ENCODE results near the gene FOXD1. TPM values are rescaled to one million over a fixed set of nuclear protein-coding genes. Genes with fewer than 3 reads are reported as not detected.

FOXD1 gene
- total and polyA plus RNA-seq, 9 of the 15 experiments (the other 6 are each of a cell fraction or from before 2014, with no cell fraction given) = 0.03 to 0.40 (median 0.10) TPM; not detected in 4

DNA sequence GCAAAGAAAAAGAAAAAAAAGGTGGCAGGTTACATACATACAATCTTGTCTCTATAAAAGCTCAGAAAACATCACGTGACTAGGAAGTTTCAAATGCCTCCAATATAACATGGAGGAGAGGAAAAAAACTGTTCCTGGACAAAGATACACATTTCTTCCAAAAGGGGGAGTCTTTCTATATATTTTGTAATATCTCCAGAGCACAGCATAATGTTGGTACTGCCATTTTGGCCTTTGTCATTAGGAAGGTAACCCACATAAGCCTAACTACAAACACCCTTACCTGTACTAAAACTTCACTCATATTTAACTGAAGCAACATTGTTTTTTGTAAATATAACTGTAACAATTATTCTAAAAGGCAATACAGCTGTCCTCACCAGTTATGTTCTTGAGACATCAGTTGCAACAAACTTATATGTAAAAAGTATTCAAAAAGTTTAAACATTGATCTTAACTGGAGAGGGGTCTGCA, 48.4 kb upstream of the FOXD1 start:
- 0% methylated on average over 1 of the region's 1 CpG for WGBS (ENCODE audit: insufficient coverage, low coverage, missing lambda C conversion rate)
- no TSS peak for BruUV-seq (replicated peaks)
- Histone ChIP-seq H4K20me1 (replicated peaks; ENCODE audit: control insufficient read depth, insufficient read depth, low read length) (peaks cover 9% of the 10 kb centered on the region; the same call in 1 of the 2 replicates), H3K9ac (ENCODE audit: insufficient read depth in 1 of 2, low read depth in 2 of 2, low read length in 2 of 2) (peak overlapping the region in 1 of 2 experiments; percentile 99; a peak in 2 of 4 replicates), H2AFZ (ENCODE audit: low read depth, low read length) (peak overlapping the region; percentile 84), H3K9me3 (replicated peaks; ENCODE audit: control insufficient read depth, insufficient read depth, low read depth, low read length) (no peaks in the 10 kb centered on the region), H3K4me2 (ENCODE audit: insufficient read depth, low read length) (peak overlapping the region; percentile 85), H3K27me3 (ENCODE audit: control insufficient read depth in 2 of 2, insufficient read depth in 2 of 2, low read length in 2 of 2) (no peaks in the 10 kb centered on the region), H3K36me3 (ENCODE audit: control insufficient read depth, insufficient read depth, low read length) (peaks cover 29% of the 10 kb centered on the region), H3K4me3 (peak overlapping the region; percentile 93), H3K79me2 (ENCODE audit: control insufficient read depth, insufficient read depth, low read length) (peaks cover 47% of the 10 kb centered on the region), H3K9me1 (ENCODE audit: control insufficient read depth, insufficient read depth, low read length) (no peaks in the 10 kb centered on the region), H3K27ac (ENCODE audit: extremely low read depth, low read depth, low read length) (peak overlapping the region; percentile 98), H3K4me1 (replicated peaks in 1 of 2; ENCODE audit: control insufficient read depth in 2 of 2, insufficient read depth in 2 of 2, low read length in 2 of 2) (peaks cover 3% of the 10 kb centered on the region in 2 experiments; a peak in 4 of 5 replicates)
- peak; percentile 77 for FAIRE-seq
- CTCF ChIA-PET (ENCODE audit: low intra/inter-chr PET ratio) = no interaction called here
- peak; percentile 60 for ATAC-seq
- POLR2A ChIA-PET = interaction anchor here (0.6 to 2.0 kb wide), 6 partner anchors 10 to 90 kb away, joined by 3 to 9 read pairs (median 3); no protein-coding TSS in a partner anchor
- in situ Hi-C loops (cut with MboI) (no loop called here), intact Hi-C loops (cut with micrococcal nuclease) (loop anchor here (5.0 kb wide), 1 partner anchor 45 kb away; no protein-coding TSS in a partner anchor)
- peak; percentile 50 to 80 (median 60) for DNase-seq (ENCODE audit: extremely low read depth in 1 of 4, low spot score in 3 of 4)
- no peak for TF ChIP-seq SP2 (IDR thresholded peaks at IDR 0.05; ENCODE audit: extremely low read depth, low read depth, low read length, poor library complexity, severe bottlenecking)
- TF ChIP-seq, protein P1, sequence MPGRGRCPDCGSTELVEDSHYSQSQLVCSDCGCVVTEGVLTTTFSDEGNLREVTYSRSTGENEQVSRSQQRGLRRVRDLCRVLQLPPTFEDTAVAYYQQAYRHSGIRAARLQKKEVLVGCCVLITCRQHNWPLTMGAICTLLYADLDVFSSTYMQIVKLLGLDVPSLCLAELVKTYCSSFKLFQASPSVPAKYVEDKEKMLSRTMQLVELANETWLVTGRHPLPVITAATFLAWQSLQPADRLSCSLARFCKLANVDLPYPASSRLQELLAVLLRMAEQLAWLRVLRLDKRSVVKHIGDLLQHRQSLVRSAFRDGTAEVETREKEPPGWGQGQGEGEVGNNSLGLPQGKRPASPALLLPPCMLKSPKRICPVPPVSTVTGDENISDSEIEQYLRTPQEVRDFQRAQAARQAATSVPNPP (IDR thresholded peaks at IDR 0.05; ENCODE audit: borderline replicate concordance, insufficient read depth, insufficient read length) = no peak
- TF ChIP-seq DACH1 (IDR thresholded peaks at IDR 0.05; ENCODE audit: partially characterized antibody) = no peak
- TF ChIP-seq, protein P2, sequence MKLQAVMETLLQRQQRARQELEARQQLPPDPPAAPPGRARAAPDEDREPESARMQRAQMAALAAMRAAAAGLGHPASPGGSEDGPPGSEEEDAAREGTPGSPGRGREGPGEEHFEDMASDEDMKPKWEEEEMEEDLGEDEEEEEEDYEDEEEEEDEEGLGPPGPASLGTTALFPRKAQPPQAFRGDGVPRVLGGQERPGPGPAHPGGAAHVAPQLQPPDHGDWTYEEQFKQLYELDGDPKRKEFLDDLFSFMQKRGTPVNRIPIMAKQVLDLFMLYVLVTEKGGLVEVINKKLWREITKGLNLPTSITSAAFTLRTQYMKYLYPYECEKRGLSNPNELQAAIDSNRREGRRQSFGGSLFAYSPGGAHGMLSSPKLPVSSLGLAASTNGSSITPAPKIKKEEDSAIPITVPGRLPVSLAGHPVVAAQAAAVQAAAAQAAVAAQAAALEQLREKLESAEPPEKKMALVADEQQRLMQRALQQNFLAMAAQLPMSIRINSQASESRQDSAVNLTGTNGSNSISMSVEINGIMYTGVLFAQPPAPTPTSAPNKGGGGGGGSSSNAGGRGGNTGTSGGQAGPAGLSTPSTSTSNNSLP (IDR thresholded peaks at IDR 0.05; ENCODE audit: borderline replicate concordance, low read depth, low read length) = peak; percentile 99
- TF ChIP-seq, protein P3, sequence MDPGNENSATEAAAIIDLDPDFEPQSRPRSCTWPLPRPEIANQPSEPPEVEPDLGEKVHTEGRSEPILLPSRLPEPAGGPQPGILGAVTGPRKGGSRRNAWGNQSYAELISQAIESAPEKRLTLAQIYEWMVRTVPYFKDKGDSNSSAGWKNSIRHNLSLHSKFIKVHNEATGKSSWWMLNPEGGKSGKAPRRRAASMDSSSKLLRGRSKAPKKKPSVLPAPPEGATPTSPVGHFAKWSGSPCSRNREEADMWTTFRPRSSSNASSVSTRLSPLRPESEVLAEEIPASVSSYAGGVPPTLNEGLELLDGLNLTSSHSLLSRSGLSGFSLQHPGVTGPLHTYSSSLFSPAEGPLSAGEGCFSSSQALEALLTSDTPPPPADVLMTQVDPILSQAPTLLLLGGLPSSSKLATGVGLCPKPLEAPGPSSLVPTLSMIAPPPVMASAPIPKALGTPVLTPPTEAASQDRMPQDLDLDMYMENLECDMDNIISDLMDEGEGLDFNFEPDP (CRISPR knock-in tag; IDR thresholded peaks at IDR 0.05) = no peak
- TF ChIP-seq POLR2A (conservative IDR thresholded peaks at IDR 0.05) = peak; percentile 53
- TF ChIP-seq ZNF764 (CRISPR knock-in tag; IDR thresholded peaks at IDR 0.05; ENCODE audit: low read depth) = no peak
- TF ChIP-seq SUPT5H (IDR thresholded peaks at IDR 0.05) = peak; percentile 41
- TF ChIP-seq SMARCA4 (IDR thresholded peaks at IDR 0.05) = peak; percentile 49; the same call in 1 of the 2 replicates
- TF ChIP-seq RFX1 (IDR thresholded peaks at IDR 0.05) = no peak
- TF ChIP-seq XRCC4 (IDR thresholded peaks at IDR 0.05; ENCODE audit: extremely low read depth, insufficient read depth, insufficient read length) = no peak
- TF ChIP-seq RERE (CRISPR knock-in tag; IDR thresholded peaks at IDR 0.05; ENCODE audit: borderline replicate concordance) = no peak
- TF ChIP-seq ZNF644 (tag; IDR thresholded peaks at IDR 0.05; ENCODE audit: low read depth) = no peak

Measured in K562 (cell line).